ENCODE data around the gene RNASE8.
A peak's percentile ranks its signal among the peaks of the same experiment; 100 is the strongest.
"Not testable (repeated sequence)": the region's sequence is repeated elsewhere in the genome, so short reads cannot be mapped to it uniquely, and the experiment has no call there.

RNASE8 gene, protein sequence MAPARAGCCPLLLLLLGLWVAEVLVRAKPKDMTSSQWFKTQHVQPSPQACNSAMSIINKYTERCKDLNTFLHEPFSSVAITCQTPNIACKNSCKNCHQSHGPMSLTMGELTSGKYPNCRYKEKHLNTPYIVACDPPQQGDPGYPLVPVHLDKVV

DNA sequence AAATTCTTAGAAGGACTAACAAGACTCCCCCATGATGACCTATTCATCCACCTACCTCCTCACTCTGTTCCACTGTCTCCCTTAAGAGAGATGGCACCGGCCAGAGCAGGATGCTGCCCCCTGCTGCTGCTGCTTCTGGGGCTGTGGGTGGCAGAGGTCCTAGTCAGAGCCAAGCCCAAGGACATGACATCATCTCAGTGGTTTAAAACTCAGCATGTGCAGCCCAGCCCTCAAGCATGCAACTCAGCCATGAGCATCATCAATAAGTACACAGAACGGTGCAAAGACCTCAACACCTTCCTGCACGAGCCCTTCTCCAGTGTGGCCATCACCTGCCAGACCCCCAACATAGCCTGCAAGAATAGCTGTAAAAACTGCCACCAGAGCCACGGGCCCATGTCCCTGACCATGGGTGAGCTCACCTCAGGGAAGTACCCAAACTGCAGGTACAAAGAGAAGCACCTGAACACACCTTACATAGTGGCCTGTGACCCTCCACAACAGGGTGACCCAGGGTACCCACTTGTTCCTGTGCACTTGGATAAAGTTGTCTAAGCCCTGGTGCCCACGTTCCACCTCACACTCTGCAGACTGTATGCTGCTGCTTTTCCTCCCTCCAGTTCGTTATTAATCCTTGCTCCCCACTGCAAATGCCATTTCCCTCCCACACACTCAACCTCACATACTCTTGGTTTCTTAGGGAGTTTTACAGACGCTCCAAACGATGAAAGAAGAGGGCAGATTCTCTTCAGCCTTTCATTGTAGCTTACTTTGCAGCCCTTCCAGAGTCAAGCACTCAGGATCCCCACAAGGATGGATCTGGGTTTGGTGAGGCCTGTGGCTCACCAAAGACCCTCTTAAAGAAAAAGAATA lies at the start of gene RNASE8:
TSS of gene RNASE8 (plus strand) at position 20 of the 873 bp plus-strand sequence. CDS start at position 91, 71 bp downstream.
- peak; percentile 16 for DNase-seq (ENCODE audit: low read depth)

DNA sequence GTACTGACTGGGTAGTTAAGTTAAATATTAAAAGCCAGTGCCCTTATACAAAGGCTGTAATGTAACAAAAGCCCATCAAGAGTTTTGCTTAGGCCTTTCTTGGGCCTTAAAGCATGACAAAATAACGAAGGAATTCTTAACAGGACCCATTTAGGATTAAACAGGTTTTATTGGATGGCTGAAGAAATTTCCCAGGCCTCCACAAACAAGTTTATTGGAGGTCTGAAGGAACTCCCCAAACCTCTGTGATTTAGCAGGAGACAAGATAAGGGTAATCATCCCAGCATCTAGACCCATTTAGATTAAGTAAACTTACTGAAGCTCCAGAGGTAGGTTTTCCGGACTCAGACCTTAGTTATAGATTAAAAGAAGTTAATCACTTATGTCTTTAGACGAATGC lies 47.9 kb upstream of the RNASE8 start:
- not testable (repeated sequence) for DNase-seq (ENCODE audit: low read depth)

DNA sequence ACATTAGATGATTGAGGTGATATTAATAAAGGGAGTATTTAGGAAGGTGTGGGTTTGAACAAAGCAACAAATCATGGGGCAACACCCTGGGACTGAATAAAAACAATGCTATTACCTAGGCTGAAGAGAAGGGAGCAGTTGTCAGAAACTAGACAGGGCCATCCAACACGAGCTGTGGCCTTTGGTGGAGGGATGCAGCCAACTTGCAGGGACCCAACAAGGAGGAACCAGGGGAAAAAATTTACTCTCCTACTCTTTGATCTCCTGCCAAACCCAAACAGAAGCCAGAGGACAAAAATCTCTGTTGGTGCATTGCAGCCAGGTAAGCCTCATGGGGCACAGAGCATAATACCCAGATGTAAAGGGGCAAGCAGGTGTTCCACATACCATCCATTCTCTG lies 46.5 kb upstream of the RNASE8 start:
- no peak for DNase-seq (ENCODE audit: low read depth)

DNA sequence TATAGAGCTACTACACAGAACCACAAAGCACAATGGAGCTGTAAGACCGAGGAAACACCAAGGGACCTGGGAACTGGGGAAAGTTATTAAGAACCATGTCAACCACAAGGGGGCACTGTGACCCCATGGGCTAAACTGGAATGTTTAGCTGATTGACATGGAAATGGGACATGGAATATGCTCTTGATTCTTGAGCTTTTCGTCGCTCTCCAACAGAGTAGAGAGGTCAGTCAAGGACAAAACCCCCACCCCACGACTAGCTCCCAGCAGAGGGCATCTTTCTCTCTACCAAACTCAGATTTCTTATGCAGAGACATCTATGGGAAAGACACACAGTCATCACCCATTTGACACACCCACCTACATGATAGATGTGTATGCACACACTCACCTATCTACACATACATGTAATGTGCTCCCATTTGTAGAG lies 42.8 kb upstream of the RNASE8 start:
- DNase-seq (ENCODE audit: low read depth), result peak; percentile 81

DNA sequence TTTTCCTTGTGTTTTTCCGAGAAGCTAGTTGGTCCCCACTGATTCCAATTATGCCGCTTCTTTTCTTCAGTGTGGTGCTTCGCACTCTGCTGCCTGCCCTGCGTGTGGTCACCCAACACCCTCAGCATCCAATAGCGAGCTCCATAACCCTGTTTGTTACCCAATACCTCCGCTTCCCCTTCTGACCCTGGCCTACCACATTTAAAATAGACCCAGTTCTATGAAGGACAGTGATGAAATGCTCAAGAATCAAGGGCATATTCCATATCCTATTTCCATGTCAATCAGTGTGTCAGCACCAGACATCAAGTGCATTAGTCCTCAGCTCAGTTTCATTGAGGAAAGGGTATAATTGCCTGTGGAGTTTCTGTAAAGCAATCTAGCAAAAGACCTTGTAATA lies 42.3 kb upstream of the RNASE8 start:
- DNase-seq (ENCODE audit: low read depth), result no peak

DNA sequence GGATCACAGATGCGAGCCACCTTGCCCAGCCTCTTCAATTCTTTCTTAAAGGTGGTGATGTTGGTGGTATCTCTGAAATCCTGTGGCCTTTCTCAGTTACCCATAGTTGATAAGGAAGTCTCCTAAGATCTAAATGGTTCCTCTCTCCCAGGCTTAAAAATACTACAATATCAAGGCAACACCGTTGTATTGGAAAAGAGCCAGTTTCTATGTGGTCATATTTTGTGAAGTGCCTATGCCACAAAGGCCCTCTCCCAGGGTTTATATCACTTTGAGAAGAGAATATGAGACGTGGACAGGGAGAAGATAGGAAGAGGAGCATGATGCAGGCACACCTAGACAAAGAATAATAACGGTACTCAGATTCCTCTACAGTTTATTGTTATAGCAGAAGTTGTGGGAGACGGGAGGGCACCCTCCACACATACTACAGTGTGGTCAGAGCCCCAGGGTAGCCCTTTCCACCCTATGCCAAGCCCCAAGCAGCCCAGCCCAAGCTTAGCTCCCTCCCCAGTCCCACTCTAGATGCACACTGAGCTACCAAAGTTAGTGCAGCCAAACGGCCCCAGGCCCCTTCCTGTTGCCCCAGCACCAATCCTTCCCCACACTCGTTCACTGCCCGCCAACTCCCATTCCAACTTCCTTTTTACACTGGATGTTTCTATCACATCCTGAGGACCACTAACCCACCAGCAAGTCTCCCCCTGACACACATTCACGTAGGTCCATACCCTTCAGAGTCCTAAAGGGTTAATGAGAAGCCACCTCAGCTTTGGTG lies 41.0 kb upstream of the RNASE8 start:
- DNase-seq (ENCODE audit: low read depth), result no peak

DNA sequence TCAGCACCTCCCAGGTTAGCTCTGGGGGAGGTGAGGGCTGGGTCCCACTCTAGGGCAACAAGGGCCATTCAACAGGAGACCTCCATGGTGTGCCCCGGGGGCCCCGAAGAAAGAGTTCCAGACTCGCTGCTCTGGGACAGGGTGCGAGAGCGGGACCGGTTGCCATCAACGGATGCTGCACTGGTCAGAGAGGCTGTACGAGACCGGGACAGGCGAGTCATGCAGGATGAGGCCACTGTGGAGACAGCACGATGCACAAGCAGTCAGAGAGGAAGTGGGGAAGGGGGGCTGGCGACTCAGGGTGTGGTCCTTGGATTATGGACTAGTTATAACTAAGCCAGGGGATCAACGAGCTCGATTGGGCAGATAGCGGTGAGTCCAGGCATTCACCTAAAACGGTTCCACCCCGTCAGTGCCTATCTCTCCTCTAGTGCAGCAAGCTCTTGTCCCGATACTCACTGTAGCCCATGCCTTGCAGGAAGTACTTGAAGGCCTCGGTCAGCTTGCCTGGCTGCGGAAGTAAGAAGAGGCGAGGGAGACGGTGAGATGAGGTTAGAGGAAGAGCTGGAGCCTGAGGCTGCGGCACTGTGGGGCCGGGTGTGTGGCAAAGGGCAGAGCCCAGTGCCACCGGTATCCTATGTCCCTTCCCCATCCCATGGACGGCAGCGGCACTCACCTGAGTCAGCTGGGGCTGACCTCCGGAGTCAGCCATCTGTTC lies 39.9 kb upstream of the RNASE8 start:
- no peak for DNase-seq (ENCODE audit: low read depth)

DNA sequence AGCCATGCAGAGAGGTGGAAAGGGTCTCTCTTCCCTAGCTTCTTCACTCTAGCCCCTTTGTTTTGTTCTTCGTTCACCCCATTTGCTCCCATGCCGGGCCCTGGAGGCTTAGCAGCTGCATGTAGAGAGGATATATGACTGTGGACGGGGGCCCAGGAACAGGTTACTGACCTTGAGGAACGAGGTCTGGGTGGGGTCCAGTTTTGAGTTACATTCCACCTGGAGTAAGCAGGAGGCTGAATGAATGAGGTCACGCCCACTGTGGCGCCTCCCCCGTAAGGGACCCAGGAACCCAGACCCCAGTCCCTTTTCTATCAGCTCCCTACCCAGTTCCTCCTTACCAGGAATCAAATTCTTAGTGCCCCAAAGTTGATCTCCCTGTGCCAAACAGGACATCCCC lies 39.3 kb upstream of the RNASE8 start:
- DNase-seq (ENCODE audit: low read depth), result no peak

DNA sequence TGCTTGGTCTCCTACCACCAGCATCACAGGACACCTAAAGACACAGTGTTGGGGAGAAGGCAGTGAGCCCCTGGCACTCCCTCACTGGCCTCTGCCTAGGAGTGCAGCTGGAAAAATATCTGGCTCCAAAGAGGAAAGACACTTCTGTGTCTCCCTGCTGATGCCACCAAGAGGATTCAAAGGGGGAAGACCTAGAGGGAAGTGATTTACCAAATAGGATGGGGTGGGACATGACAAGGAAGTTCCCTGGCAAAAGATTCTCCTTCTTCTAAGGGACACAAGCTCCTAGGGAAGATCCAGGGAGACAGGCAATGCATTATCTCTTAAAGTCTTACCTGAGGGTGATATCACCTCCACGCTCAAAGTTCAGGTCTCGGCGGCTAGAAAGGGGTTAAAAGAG lies 38.8 kb upstream of the RNASE8 start:
- no peak for DNase-seq (ENCODE audit: low read depth)

DNA sequence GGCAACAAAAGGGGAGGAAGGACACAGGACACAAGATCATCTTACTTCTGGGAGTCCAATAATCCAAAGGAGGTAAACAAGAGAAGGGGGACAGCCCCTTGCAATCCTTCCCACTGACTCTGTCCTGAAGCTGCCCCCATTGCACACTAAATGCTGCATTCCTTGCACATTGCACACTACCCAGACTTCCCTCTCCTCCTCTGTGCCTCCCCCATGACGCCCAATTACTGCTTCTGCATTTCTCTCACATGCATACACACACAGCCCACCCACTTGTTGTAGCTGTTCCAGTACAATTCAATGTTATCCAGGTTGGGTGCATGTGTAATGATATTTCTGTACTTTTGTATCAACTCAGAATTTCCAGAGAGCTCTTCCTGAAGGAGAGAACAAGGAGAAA lies 38.3 kb upstream of the RNASE8 start:
- no peak for DNase-seq (ENCODE audit: low read depth)

DNA sequence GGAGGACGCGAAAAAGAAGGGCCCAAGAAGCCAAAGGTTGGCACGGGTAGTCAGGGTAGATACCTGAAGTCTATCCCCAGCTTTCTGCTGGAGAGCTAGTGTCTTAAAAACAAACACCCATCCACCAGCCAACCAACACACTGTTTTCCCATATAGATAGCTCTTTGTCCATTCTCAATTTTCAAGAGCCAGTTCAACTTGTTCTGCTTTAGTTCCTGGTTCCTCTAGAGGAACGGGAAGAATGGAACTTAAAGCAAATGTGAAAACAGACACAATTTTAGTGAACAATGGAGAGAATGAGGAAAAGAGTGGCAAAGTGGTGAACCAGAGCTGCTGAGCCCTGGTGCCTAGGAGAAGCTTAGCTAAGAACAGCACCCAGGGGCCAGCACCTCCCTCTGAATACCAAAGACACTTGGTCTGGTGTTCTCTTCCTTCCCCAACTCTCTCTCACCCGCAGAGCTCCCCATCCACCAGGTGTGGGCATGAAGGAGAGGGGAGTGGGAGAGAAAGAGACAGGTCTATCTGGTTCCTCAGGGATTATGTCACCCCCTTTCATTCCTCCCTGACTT lies 36.6 kb upstream of the RNASE8 start:
- no peak for DNase-seq (ENCODE audit: low read depth)

DNA sequence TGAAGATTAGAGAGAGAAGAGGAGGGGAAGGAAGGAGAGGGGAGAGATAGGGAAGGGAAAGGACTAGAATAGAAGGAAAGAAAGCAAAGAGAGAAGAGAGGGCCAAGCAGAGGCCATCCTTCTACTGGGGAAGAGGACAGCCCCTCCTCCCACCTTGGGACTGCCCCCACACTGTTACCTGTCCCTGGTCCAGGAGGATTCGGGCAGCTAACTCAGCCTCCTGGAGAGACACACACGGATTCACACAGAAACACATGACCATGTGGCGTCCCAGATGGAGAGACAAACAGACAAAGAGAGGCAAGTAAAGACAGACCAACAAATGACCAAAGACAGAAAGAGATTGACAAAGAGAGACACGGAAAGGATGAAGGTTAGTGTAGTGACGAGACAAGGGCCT lies 34.9 kb upstream of the RNASE8 start:
- DNase-seq (ENCODE audit: low read depth), result no peak

DNA sequence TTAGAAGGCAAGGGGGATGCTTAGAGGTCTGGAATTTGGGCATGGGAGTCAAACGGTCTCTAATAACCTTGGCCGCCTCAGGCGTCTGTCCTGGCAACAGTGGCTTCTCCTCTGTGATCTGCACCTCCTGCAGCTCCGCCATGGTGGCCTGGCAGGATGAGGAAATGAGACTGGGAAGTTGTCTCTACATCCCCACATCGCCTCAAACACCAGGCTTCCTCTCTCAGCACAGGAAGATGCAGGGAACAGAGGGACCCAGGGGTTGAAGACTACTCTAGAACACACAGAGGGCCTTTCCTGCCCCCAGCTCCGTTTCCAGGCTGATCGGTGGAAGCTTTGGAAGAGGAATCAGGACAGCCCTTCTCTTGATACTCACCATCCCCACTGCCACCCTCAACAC lies 34.4 kb upstream of the RNASE8 start:
- no peak for DNase-seq (ENCODE audit: low read depth)

DNA sequence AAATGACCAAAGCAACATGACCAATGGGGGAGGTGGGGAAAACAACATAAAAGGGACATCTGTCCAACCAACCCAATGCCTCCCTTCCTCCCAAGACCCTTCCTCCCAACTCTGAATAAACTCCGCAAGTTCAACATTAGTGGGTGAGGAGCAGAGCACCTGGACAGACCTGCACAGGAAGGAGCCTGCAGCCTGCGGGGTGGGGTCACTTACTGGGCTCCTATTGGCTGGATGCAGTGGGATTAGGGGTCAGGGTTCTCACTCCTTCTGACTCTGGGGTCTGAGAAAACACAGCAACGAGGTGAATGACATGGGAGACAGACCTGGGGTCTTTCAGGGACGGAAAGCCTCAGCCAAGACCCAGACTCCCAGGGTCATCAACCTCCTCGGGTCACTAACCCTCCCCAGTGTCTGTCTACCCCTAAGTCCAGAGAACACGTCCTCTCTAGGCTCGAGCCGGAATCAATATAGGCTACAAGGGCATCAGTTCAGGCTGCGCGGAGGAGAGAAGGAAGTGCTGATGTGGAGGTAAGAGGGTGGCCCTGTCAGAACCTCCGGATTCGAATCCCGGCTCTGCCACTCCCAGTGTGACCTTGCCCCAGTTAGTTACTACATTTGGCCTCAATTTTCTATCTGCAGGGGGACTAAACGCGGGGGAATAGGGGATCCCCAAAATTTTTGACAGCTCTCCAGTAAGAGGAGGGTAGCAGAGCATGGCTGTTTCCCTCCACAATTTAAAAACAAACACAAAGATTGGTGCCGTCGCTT lies 33.6 kb upstream of the RNASE8 start:
- DNase-seq (ENCODE audit: low read depth), result no peak

DNA sequence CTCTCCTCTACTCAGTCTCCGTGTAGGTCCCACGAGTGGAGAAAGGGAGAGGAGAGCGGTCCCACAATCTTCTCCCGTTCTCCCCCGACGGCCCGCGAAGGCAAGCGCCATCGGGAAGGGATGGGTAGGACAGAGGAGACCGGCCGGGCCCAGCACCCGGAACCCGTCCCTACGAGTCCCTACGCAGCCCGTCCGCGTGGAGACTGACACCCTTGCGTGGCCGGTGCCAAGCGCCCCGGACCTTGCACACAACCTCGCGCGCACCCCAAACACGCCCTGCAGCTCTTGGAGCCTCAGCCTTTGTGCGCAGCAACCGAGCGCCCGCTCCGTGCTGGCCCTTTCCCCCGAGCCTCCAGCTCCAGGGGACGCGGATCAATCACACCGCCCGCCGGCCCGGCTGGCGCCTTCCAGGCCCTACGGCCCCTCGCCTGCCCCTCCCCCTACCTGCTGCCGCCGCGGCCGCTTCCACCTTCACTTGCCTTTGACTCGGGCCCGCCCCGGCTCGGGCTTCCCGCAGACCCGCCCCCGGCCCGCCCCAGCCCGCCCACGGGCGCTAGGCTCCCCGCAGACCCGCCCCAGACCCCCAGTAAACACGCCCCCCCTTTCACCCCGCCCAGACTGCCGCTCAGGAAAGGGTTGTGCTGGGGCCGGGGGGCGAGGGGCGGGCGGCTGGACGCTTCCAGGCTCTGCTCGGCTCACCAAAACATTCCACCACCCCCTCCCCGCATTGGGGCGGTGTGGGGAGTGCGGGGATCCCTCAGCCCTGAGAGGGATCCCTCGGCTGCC lies 32.8 kb upstream of the RNASE8 start, which contains the start of gene NDRG2:
TSS of gene NDRG2 (minus strand) at position 477 of the 786 bp plus-strand sequence. CDS start 1,746 bp downstream, outside the sequence.
- DNase-seq (ENCODE audit: low read depth), result peak; percentile 12

DNA sequence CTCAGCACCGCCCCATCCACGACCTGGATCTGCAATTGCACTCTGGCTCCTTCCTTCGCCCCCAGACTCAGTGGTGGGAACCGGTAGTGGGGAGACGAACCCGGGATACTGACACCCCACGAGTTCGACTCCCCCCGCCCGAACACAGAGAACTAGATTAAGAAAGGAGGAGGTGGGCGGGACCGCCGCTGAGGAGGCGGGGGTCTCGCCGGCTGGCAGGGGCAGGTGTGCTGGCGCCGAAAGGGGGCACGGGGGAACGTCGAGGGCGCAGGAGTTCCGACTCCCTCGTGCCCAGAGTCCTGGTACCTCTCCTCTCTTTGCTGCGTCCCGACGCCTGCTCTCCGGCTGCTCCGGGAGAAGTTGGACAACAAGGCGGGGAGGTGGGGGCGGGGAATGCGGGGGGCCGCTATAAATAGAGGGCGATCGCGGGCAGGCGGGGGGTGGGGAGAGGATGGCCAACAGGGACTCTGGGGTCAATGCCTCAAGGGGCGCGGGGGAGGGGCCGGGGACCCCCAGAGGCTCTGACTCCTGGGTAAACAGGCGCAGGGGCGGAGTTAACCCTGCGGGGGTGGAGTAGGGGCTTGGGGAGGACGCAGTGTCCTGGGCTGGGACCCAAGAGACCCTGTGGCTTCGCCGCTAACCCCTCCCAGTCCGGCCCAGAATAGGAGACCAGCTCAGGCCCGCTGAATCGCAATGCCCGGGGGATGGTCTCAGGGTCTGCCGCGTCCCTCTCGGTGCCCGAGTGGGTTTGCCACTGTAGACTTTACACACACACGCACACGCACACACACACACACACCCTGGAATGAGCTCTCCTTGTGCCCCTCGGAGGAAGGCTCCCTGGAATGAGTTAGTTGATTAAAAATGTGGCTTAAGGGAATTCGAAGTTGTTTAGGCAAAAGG lies 32.0 kb upstream of the RNASE8 start:
- DNase-seq (ENCODE audit: low read depth), result no peak

DNA sequence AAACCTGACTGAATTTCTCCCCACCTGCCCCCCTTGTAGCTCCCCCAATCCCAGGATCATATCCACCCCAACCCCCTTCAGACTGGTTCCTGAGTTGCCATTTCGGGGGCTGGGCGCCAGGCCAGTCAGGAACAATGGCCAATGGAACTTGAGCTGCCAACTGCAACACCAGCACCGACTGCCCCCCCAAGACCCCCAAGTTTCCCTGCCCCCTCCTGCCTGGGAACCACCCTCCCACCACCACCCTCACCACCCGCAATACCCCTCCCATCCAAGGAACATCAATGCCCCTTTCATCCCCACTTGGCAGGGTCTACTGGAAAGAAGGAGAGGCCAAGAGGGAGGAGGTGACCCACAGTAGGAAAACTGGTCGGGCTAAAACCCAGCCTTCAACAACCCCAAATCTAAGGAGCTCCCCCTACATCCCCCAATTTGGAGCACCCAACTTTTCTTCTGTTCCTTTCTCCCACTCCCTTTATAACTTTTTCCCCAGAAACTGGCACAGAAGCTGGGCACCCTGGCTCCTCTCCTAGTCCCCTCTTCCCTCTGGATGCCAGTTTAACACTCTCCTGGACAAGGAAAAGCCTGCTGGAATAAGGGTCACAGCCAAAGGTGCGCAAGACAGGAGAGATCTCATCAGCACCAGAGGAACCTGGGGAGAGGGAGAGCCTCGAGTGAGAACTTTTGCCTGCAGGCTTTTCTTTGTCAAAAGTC lies 31.2 kb upstream of the RNASE8 start:
- no peak for DNase-seq (ENCODE audit: low read depth)

DNA sequence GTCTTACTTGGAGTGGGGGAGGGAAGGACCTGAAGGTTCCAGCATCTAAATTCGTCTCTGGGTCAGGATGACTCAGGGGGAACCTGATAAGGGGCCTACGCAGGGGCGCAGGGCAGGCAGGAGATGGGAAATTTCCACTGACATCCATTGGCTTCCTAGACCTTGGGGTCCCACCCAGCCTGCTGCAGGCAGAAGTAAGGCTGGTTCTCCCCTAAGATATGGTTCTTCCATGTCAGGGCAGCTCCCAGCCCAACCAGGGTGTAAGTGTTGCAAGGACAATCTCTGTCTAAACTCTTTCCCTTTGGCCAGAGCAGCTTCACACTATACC lies 30.7 kb upstream of the RNASE8 start:
- no peak for DNase-seq (ENCODE audit: low read depth)

DNA sequence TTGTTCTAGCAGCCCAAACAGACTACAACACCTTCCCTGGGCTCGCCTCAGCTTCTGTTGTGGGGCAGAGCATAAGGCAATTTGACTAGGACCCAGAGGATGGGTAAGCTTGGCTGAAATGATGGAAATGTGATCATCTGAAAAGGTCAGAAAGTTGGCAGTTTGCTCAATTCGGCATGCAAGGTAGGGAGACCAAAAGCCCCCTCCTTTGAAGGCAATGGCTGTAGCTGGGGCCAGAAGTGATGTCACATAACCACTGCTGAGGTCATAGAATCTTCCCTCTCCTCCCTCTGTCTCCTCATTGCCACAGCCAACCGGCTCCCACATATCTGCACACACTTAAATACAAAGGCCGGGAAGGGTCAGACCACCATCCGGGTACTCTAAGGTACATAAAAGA lies 27.7 kb upstream of the RNASE8 start, which contains the start of gene TPPP2:
TSS of gene TPPP2 (plus strand) at position 301 of the 400 bp plus-strand sequence. CDS start 365 bp downstream, outside the sequence.
- DNase-seq (ENCODE audit: low read depth), result no peak
